Measurements from ENCODE around the gene ENGASE. TPM values are rescaled to one million over a fixed set of nuclear protein-coding genes. Genes with fewer than 3 reads are reported as not detected.

The ENGASE gene
- total RNA-seq: 14.1 and 14.8 TPM in 2 replicates

GRCh38 chr17:79074649-79075445 is at the start of gene ENGASE:
TSS of gene ENGASE (plus strand) at chr17:79074824. CDS start at chr17:79074945, 121 bp downstream.

Other genes starting within 250 kb of the ENGASE start
- 34.2 and 36.4 TPM in 2 replicates for gene USP36, start 234.0 kb upstream of the ENGASE start, total RNA-seq
- 1.9 and 2.6 TPM in 2 replicates for gene CEP295NL, start 171.6 kb upstream of the ENGASE start, total RNA-seq
- gene TIMP2, start 149.4 kb upstream of the ENGASE start, total RNA-seq: 82.5 and 86.8 TPM in 2 replicates
- gene LGALS3BP, start 94.9 kb upstream of the ENGASE start, total RNA-seq: 0.29 and 0.80 TPM in 2 replicates
- gene CANT1, start 65.1 kb upstream of the ENGASE start, total RNA-seq: 75.0 and 76.7 TPM in 2 replicates
- 4.1 and 6.8 TPM in 2 replicates for gene C1QTNF1, start 50.7 kb upstream of the ENGASE start, total RNA-seq